ENCODE results near the gene VPS13D.

DNA sequence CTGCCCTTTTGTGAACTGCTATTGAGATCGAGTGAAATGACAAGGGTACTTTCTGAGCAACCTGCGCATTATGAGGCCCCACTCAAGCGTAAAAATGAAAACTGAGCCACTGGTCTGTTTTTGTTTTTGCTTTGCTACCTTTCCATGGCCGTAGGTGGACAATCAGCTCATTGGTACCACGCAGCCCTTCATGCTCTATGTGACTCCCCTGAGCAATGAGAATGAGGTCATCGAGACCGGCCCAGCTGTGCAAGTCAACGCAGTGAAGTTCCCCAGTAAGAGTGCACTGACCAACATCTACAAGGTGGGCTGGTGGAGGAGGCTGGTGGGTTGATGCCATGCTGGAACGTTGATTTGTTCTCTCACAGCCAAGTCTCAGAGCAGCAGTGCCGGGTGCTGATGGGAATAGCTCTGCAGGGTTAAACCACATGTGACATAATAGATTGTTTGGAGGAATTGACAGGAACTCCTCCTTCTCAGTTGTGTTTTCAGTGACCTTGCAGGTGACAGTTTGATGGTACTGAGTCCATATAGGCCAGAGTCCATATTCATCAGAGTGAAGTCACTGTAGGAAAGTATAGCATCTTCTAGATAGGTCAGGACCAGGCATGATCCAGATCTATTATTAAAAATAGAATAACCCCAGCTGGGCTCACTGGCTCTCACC, 170.3 kb downstream of the VPS13D start:
- TF ChIP-seq CTCF (IDR thresholded peaks at IDR 0.05; ENCODE audit: low read depth, low read length): no peak
- no peak for TF ChIP-seq POLR2A (IDR thresholded peaks at IDR 0.05; ENCODE audit: extremely low read depth, insufficient read length)
- TF ChIP-seq MYC (IDR thresholded peaks at IDR 0.05; ENCODE audit: low read depth, low read length): no peak
- TF ChIP-seq, protein P1, sequence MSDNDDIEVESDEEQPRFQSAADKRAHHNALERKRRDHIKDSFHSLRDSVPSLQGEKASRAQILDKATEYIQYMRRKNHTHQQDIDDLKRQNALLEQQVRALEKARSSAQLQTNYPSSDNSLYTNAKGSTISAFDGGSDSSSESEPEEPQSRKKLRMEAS (IDR thresholded peaks at IDR 0.05; ENCODE audit: low read depth, low read length): no peak
